GM18517 (cell line): ENCODE results near the gene VMO1.

Experiments used
- ATAC-seq: cut with Tn5 transposase; IDR thresholded peaks from one replicate; pipeline ENCODE4 v1.9.1; 2021; ENCODE audit warnings: mild to moderate bottlenecking, moderate library complexity; ENCODE audit not compliant: unreplicated experiment

The VMO1 gene

GRCh38 chr17:4764595-4764994, 21.6 kb downstream of the VMO1 start:
- ATAC-seq = no peak

GRCh38 chr17:4759776-4760236, 26.4 kb downstream of the VMO1 start:
- ATAC-seq = no peak

- no peak for ATAC-seq
These were observed 32.8 kb downstream of the VMO1 start for GRCh38 chr17:4753392-4753791.

GRCh38 chr17:4751932-4752331, 34.2 kb downstream of the VMO1 start:
- ATAC-seq = no peak

GRCh38 chr17:4750606-4751005, 35.6 kb downstream of the VMO1 start:
- ATAC-seq = no peak

- no peak for ATAC-seq
These were observed 37.5 kb downstream of the VMO1 start for GRCh38 chr17:4748686-4749085.

- ATAC-seq = no peak
These were observed 38.3 kb downstream of the VMO1 start for GRCh38 chr17:4747847-4748246.

GRCh38 chr17:4744999-4745969, 40.9 kb downstream of the VMO1 start:
- no peak for ATAC-seq

- ATAC-seq = no peak
These were observed 42.3 kb downstream of the VMO1 start for GRCh38 chr17:4743898-4744297.

- ATAC-seq = no peak
These were observed 42.9 kb downstream of the VMO1 start for GRCh38 chr17:4743216-4743615.

GRCh38 chr17:4742629-4743028, 43.5 kb downstream of the VMO1 start:
- ATAC-seq = no peak

- no peak for ATAC-seq
These were observed 44.0 kb downstream of the VMO1 start for GRCh38 chr17:4742133-4742532.

- ATAC-seq = no peak
These were observed 44.6 kb downstream of the VMO1 start for GRCh38 chr17:4741544-4741943.

- ATAC-seq = no peak
These were observed 45.6 kb downstream of the VMO1 start for GRCh38 chr17:4740584-4740983.

GRCh38 chr17:4740025-4740351, 46.2 kb downstream of the VMO1 start:
- ATAC-seq = no peak

- ATAC-seq = no peak
These were observed 46.8 kb downstream of the VMO1 start, which contains the start of the genes CXCL16 and ZMYND15 for GRCh38 chr17:4739122-4740024. CXCL16 (minus strand) TSS chr17:4739928; CDS start chr17:4739339, 589 bp downstream. ZMYND15 (plus strand) TSS chr17:4739833; CDS start chr17:4740549, 716 bp downstream.

- no peak for ATAC-seq
These were observed 47.7 kb downstream of the VMO1 start for GRCh38 chr17:4738136-4739121.

- ATAC-seq = no peak
These were observed 50.1 kb downstream of the VMO1 start for GRCh38 chr17:4735876-4736651.
